ENCODE data around the gene KRTAP10-4.

- no peak for TF ChIP-seq BCL11A (IDR thresholded peaks at IDR 0.05; ENCODE audit: low read depth, low read length)
- no peak for TF ChIP-seq EZH2 (IDR thresholded peaks at IDR 0.05; ENCODE audit: borderline replicate concordance, control insufficient read depth, low read depth, low read length)
- no peak for TF ChIP-seq RAD51 (IDR thresholded peaks at IDR 0.05)
- no peak for TF ChIP-seq ESRRA (IDR thresholded peaks at IDR 0.05; ENCODE audit: low read length)
- no peak for TF ChIP-seq GABPA (IDR thresholded peaks at IDR 0.05; ENCODE audit: low read depth)
- no peak for TF ChIP-seq EP300 (IDR thresholded peaks at IDR 0.05; ENCODE audit: borderline replicate concordance in 1 of 2, control insufficient read depth in 1 of 2, low read depth in 2 of 2, low read length in 2 of 2)
- TF ChIP-seq CTCF (IDR thresholded peaks at IDR 0.05 in 2 of 3, conservative IDR thresholded peaks at IDR 0.05 in 1 of 3; ENCODE audit: control insufficient read depth in 2 of 3, extremely low read depth in 1 of 3, insufficient read depth in 1 of 3, low read depth in 3 of 3, low read length in 3 of 3) = no peak
These were observed 40.0 kb downstream of the KRTAP10-4 start for GRCh38 chr21:44613386-44614155.

Measured in GM12878 (cell line).